Peyer's patch (tissue), 4 donors: ENCODE results near the gene FBXO31.

Experiments
- POLR2A ChIP-seq, 2 donors: fragments of 450-650 bp; IDR thresholded peaks; one replicate each; pipeline ENCODE4 v1.5.1; 2017; ENCODE audit warnings: antibody characterized with exemption in 2 of 2, mild to moderate bottlenecking in 2 of 2, moderate library complexity in 2 of 2
- TF ChIP-seq, protein P1 (sequence below), 6 experiments: fragments of 450-650 bp in 4 of 6; fragments of 200-600 bp in 2 of 6; sonication (generic) in 1 of 6; IDR thresholded peaks; one replicate each; pipeline ENCODE4 v1.5.1; 2017 to 2019; ENCODE audit warnings: antibody characterized with exemption in 6 of 6, mild to moderate bottlenecking in 3 of 6, moderate library complexity in 1 of 6

- TF ChIP-seq, protein P1, sequence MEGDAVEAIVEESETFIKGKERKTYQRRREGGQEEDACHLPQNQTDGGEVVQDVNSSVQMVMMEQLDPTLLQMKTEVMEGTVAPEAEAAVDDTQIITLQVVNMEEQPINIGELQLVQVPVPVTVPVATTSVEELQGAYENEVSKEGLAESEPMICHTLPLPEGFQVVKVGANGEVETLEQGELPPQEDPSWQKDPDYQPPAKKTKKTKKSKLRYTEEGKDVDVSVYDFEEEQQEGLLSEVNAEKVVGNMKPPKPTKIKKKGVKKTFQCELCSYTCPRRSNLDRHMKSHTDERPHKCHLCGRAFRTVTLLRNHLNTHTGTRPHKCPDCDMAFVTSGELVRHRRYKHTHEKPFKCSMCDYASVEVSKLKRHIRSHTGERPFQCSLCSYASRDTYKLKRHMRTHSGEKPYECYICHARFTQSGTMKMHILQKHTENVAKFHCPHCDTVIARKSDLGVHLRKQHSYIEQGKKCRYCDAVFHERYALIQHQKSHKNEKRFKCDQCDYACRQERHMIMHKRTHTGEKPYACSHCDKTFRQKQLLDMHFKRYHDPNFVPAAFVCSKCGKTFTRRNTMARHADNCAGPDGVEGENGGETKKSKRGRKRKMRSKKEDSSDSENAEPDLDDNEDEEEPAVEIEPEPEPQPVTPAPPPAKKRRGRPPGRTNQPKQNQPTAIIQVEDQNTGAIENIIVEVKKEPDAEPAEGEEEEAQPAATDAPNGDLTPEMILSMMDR (IDR thresholded peaks at IDR 0.05): no peak
- TF ChIP-seq POLR2A (IDR thresholded peaks at IDR 0.05): no peak
Observed at GRCh38 chr16:87330257-87330624, 53.3 kb downstream of the FBXO31 start.
